Esophagus squamous epithelium (tissue), 5 donors: ENCODE measurements around the gene ELP4. TPM values are rescaled to one million over a fixed set of nuclear protein-coding genes. Genes with fewer than 3 reads are reported as not detected.
A peak's percentile ranks its signal among the peaks of the same experiment; 100 is the strongest.

Experiments used
- DNase-seq: peaks from one replicate; lab custom pipeline; 2025; lab: John Stamatoyannopoulos, UW
- H3K27ac ChIP-seq, 4 donors: fragments of 200-600 bp; sonication (generic); one replicate each; pipeline ENCODE4 v1.5.1; 2016 to 2019; ENCODE audit warnings: mild to moderate bottlenecking in 1 of 4
- H3K27me3 ChIP-seq, 4 donors: fragments of 200-600 bp; sonication (generic); 1 replicate in 3 of 4; 2 replicates in 1 of 4; pipeline versions ENCODE4 v1.5.1 to v1.6.0; 2017 to 2021; ENCODE audit warnings: antibody characterized with exemption in 1 of 4
- H3K36me3 ChIP-seq, 3 donors: fragments of 200-600 bp; sonication (generic); one replicate each; pipeline ENCODE4 v1.5.1; 2016 to 2019
- H3K4me1 ChIP-seq, 3 donors: fragments of 200-600 bp; sonication (generic); one replicate each; pipeline ENCODE4 v1.5.1; 2017 to 2019
- H3K4me3 ChIP-seq, 4 donors: fragments of 200-600 bp; sonication (generic); 1 replicate in 3 of 4; 2 replicates in 1 of 4; pipeline ENCODE4 v1.5.1; 2016 to 2019; ENCODE audit warnings: mild to moderate bottlenecking in 2 of 4, moderate library complexity in 1 of 4
- H3K9me3 ChIP-seq, 3 donors: fragments of 200-600 bp; sonication (generic); one replicate each; pipeline ENCODE4 v1.5.1; 2016 to 2019
- POLR2A ChIP-seq, 4 donors: fragments of 450-650 bp; IDR thresholded peaks; one replicate each; pipeline ENCODE4 v1.6.1; 2017; ENCODE audit warnings: antibody characterized with exemption in 4 of 4, mild to moderate bottlenecking in 4 of 4, moderate library complexity in 3 of 4
- WGBS, 2 donors: methylation state at CpG; one replicate each; pipeline ENCODE4 v1.1.5; 2018; 5-methylcytosine and 5-hydroxymethylcytosine counted together
- intact Hi-C: fragments of 100-400 bp; cut with DNase I; formaldehyde crosslinking; loops from one replicate; pipeline ENCODE4 v1.15.0; 2022
- total RNA-seq, 4 donors: library from RNA; depleted of rRNA; stranded (reverse); fragments of >200 nt; gene quantifications; one replicate each; pipeline ENCODE4 v1.1.0, GENCODE V29; 2016
- TF ChIP-seq, protein P1 (sequence below), 6 experiments: fragments of 450-650 bp in 4 of 6; fragments of 200-600 bp in 2 of 6; sonication (generic) in 2 of 6; IDR thresholded peaks; one replicate each; pipeline ENCODE4 v1.5.1; 2016 to 2019; ENCODE audit warnings: antibody characterized with exemption in 6 of 6, mild to moderate bottlenecking in 4 of 6, moderate library complexity in 4 of 6
- donor health status: DM: yes; HTN: yes; CAD: no.

Gene ELP4
- total RNA-seq, 4 donors from 2014 or later = 15.7 to 24.6 (median 23.9) TPM

DNA sequence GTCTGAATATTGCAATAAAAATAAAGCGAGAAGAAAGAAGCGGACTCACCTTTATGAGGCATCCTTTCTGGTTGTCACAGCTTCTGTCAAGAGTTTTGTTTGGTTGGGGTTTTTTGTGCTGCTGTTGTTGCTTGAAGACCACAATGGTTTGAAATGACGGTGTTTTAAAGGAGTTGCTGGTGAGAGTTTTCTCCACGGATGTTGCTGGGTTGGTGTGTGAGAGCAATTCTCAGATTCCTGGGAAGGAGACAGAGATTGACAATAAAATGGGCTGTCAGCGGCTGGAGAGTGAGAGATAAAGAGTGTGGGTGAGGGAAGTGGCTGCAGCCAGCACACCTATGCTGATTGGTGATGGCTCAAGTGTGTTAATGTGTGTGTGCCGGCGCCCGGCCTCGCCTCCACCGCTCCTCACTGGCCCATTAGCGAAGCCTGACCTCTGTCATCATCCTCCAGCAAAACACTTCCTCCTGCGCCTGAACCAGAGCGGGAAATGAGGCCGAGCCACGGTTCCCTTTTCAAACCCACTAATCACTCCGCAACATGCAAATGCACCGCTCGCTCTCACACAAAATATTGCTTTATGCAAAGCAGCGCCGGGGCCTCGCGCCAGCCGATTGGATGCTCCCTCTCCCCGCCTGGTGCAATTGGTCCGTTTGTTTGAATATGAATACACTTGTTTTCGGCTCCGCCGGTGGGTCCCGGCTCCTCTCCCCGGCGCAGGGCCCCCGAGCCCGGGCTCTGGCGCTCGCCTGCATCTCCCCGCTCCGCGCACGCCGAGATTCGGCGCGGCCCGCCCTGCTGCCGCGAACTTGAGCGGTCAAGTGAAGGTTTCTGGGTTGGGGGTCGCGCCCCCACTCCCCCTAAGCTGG lies 301.4 kb downstream of the ELP4 start, which contains the start of gene PAX6:
Gene PAX6, minus strand, starts transcription at position 544 of the 869 bp plus-strand sequence. CDS start 4,911 bp downstream, outside the sequence.
- H3K27ac ChIP-seq = no peak within 1 kb of the TSS
- DNase-seq = no peak
- intact Hi-C loops = no loop called here
- TF ChIP-seq, protein P1, sequence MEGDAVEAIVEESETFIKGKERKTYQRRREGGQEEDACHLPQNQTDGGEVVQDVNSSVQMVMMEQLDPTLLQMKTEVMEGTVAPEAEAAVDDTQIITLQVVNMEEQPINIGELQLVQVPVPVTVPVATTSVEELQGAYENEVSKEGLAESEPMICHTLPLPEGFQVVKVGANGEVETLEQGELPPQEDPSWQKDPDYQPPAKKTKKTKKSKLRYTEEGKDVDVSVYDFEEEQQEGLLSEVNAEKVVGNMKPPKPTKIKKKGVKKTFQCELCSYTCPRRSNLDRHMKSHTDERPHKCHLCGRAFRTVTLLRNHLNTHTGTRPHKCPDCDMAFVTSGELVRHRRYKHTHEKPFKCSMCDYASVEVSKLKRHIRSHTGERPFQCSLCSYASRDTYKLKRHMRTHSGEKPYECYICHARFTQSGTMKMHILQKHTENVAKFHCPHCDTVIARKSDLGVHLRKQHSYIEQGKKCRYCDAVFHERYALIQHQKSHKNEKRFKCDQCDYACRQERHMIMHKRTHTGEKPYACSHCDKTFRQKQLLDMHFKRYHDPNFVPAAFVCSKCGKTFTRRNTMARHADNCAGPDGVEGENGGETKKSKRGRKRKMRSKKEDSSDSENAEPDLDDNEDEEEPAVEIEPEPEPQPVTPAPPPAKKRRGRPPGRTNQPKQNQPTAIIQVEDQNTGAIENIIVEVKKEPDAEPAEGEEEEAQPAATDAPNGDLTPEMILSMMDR (IDR thresholded peaks at IDR 0.05) = no peak
- TF ChIP-seq POLR2A (IDR thresholded peaks at IDR 0.05) = no peak
- H3K4me3 ChIP-seq = peak within 1 kb of the TSS; percentile 18 to 66 (median 34)
- 4 to 5% methylated on average over 30 to 36 of the region's 49 CpGs for WGBS, 2 donors
- peaks cover 58 to 100% (median 81%) of the 10 kb centered on the region in 4 donors for H3K27me3 ChIP-seq
- H3K36me3 ChIP-seq = no peaks in the 10 kb centered on the region
- peaks cover 47 to 74% (median 57%) of the 10 kb centered on the region in 3 donors for H3K4me1 ChIP-seq
- H3K9me3 ChIP-seq = no peaks in the 10 kb centered on the region

GRCh38 chr11:31812383-31813381 lies 303.1 kb downstream of the ELP4 start:
- TF ChIP-seq, protein P1 (IDR thresholded peaks at IDR 0.05) = no peak
- TF ChIP-seq POLR2A (IDR thresholded peaks at IDR 0.05) = no peak
- 3 to 5% methylated on average over 6 to 18 of the region's 63 CpGs for WGBS, 2 donors
- H3K4me1 ChIP-seq = peaks cover 62 to 86% (median 74%) of the 10 kb centered on the region in 3 donors

DNA sequence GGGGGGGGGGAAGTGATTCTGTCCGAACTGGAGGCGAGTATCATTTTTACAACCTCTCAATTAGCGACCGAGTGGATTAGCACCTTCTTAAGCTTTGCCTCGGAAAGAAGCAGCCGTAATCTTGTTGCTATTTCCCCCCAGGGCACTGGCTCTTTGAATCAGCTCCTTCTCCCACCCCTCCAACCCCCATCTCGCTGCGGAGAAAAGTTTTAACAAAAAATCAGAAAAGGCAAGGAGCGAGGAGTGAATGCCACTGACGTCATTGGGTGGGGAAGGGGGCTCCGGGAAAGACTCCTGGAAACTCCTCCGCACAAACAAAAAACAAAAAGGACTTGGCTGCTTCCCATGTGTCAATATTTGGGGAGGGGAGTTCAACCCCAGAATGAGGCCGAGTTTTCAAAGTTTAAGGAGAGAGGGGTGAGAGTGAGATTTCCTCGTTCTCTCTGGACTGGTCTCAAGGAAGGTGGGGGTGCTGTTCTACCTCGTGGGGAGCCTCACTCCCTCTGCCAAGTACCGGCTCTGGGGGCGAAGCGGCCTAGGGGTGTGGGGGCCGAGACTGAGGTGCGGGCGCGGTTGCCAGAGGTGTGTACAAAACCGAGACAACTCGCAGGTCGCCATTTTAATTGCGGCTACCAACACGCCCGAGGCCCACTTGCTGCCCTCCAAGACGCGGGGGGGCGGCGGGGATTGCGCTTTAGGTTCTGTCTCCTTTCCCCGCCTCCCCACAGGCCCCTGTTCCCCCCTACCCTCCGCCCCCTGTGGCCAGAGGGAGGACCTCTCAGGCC lies 304.0 kb downstream of the ELP4 start:
- intact Hi-C loops = no loop called here
- Histone ChIP-seq H3K4me1 (peaks cover 67 to 95% (median 79%) of the 10 kb centered on the region in 3 donors), H3K9me3 (no peaks in the 10 kb centered on the region), H3K27ac (no peak overlapping the region), H3K27me3 (peaks cover 60 to 100% (median 83%) of the 10 kb centered on the region in 4 donors), H3K4me3 (peak overlapping the region in 3 of 4 donors; percentile 36 to 66 (median 47)), H3K36me3 (no peaks in the 10 kb centered on the region)
- no peak for TF ChIP-seq POLR2A (IDR thresholded peaks at IDR 0.05)
- TF ChIP-seq, protein P1 (IDR thresholded peaks at IDR 0.05) = no peak
- 3 to 6% methylated on average over 12 to 25 of the region's 35 CpGs for WGBS, 2 donors
- DNase-seq = no peak

More at GRCh38 chr11:31812383-31813381, 303.1 kb downstream of the ELP4 start:
- intact Hi-C loops = no loop called here
- no peaks in the 10 kb centered on the region for H3K9me3 ChIP-seq
- H3K27me3 ChIP-seq = peaks cover 54 to 100% (median 83%) of the 10 kb centered on the region in 4 donors
- peak overlapping the region; percentile 13 to 66 (median 42) for H3K4me3 ChIP-seq
- no peaks in the 10 kb centered on the region for H3K36me3 ChIP-seq
- no peak for DNase-seq
- no peak overlapping the region for H3K27ac ChIP-seq

DNA sequence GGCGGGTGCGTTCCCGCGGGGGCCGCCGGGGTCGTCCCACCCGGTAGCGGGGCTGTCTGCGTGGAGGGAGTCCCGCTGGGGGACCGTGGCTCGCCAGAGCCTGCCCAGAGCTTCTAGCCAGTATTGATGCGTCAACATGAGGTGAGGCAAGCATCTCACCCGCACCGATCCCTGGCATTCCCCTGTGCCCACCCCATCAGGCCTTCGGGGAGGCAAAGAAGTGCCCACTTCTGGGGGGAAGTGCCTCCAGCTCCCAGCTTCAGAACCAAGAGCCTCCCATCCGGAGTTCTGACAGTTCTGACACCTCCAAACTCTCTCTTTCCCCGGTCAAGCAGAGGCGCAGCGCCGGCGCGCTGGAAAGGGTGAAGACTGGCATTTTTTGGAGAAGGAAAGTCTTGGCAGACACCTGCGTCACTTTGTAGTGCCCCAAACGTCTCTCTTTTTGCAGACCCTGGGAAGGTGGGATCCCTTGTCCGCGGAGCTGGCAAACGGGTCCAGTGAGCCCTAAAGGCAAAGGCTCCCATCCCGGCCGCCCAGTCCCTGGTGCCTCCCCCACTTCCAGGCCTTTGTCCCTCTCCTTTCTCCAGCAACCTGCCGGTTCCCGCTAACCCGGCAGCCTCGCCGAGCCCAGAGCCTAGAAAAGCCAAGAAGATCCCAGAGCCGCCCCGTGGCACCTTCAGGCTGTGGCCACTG lies 304.8 kb downstream of the ELP4 start:
- intact Hi-C loops = no loop called here
- Histone ChIP-seq H3K36me3 (no peaks in the 10 kb centered on the region), H3K4me3 (peak overlapping the region in 2 of 4 donors; percentile 47 to 66), H3K4me1 (peaks cover 67 to 97% (median 79%) of the 10 kb centered on the region in 3 donors), H3K9me3 (no peaks in the 10 kb centered on the region), H3K27ac (no peak overlapping the region), H3K27me3 (peaks cover 61 to 100% (median 83%) of the 10 kb centered on the region in 4 donors)
- DNase-seq = no peak
- TF ChIP-seq, protein P1 (IDR thresholded peaks at IDR 0.05) = no peak
- TF ChIP-seq POLR2A (IDR thresholded peaks at IDR 0.05) = no peak
- WGBS, 2 donors = 5 to 6% methylated on average over 15 to 19 of the region's 38 CpGs
